Duodenal mucosa (tissue), 2 donors: ENCODE data around the gene ACKR3.

Experiments
- H3K27ac ChIP-seq: one replicate; pipeline ENCODE4 v1.7.0; 2013; ENCODE audit warnings: low read depth, low read length
- H3K27me3 ChIP-seq, 2 donors: one replicate each; pipeline ENCODE4 v1.7.0; 2013; ENCODE audit warnings: low read length in 2 of 2, control low read depth in 1 of 2; ENCODE audit not compliant: insufficient read depth in 2 of 2, control insufficient read depth in 1 of 2
- H3K36me3 ChIP-seq, 2 donors: one replicate each; pipeline ENCODE4 v1.7.0; 2013; ENCODE audit warnings: low read length in 2 of 2, control low read depth in 1 of 2; ENCODE audit not compliant: insufficient read depth in 2 of 2, control insufficient read depth in 1 of 2
- H3K4me1 ChIP-seq, 2 donors: one replicate each; pipeline ENCODE4 v1.7.0; 2013; ENCODE audit warnings: low read length in 2 of 2, control low read depth in 1 of 2; ENCODE audit not compliant: insufficient read depth in 2 of 2, control insufficient read depth in 1 of 2
- H3K4me3 ChIP-seq, 2 donors: one replicate each; pipeline ENCODE4 v1.7.0; 2013; ENCODE audit warnings: low read length in 2 of 2, low read depth in 1 of 2
- H3K9ac ChIP-seq, 2 donors: one replicate each; pipeline ENCODE4 v1.7.0; 2013; ENCODE audit warnings: low read length in 2 of 2, low read depth in 1 of 2
- H3K9me3 ChIP-seq, 2 donors: one replicate each; pipeline ENCODE4 v1.7.0; 2013; ENCODE audit warnings: low read length in 2 of 2, control low read depth in 1 of 2; ENCODE audit not compliant: control insufficient read depth in 1 of 2

Gene ACKR3

DNA sequence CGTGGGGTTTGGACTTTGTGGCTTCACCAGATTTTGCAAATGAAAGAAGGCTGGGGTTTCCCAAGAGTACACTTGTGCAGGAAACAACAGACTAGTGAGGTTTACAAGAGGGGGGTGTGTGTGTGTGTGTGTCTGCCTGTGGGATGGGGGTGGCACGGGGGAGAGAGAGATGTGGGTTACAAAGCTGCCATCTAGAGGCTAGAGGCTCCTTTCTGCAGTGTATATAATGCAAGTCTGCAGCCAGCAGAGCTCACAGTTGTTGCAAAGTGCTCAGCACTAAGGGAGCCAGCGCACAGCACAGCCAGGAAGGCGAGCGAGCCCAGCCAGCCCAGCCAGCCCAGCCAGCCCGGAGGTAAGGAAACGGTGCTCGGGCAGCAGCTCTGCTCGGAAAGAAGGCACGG, at the start of gene ACKR3:
Gene ACKR3, plus strand, starts transcription at position 253 of the 401 bp plus-strand sequence. CDS start 10,641 bp downstream, outside the sequence.
- peak within 1 kb of the TSS; percentile 36 for H3K9ac ChIP-seq
- peak within 1 kb of the TSS; percentile 60 to 65 for H3K4me3 ChIP-seq
- peaks cover 30 to 50% of the 10 kb centered on the region in 2 donors for H3K4me1 ChIP-seq
- no peaks in the 10 kb centered on the region for H3K36me3 ChIP-seq
- H3K9me3 ChIP-seq, result no peaks in the 10 kb centered on the region
- no peaks in the 10 kb centered on the region for H3K27me3 ChIP-seq
- peak within 1 kb of the TSS; percentile 48 for H3K27ac ChIP-seq

DNA sequence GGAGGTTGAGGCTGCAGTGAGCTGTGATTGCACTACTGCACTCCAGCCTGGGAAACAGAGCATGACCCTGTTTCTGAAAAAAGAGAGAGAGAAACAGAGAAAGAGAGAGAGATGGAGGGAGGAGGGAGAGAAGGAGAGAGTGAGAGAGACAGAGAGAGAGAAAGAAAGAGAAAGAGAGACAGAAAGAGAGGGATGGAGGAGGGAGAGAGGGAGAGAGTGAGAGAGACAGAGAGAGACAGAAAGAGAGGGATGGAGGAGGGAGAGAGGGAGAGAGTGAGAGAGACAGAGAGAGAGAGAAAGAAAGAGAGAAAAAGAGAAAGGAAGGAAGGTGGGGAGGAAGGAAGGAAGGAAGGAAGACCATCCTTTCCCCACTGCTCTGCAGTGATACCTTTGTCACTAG, 48.1 kb upstream of the ACKR3 start:
- Histone ChIP-seq H3K36me3 (no peaks in the 10 kb centered on the region), H3K9me3 (no peaks in the 10 kb centered on the region), H3K9ac (no peak overlapping the region), H3K4me3 (no peak overlapping the region), H3K27ac (no peak overlapping the region), H3K27me3 (no peaks in the 10 kb centered on the region), H3K4me1 (no peaks in the 10 kb centered on the region)

DNA sequence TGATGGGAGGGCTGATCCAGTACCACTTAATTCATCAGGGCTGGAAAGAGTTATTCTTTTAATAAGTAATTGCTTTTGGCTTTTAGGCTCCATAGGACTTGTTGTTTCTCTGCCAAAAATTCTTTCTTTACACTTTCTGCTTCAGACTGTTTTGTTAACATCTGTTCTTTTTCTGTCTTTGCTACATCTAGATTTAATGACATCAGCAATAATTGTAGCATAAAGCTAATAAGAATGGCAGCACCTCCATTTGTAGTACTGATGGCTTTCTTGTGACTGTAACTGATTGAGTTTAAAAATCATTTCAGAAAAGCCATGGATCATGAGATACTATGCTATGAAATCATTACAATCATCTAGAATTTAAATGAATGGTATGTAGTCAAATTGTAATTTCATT, 46.4 kb upstream of the ACKR3 start:
- no peak overlapping the region for H3K9ac ChIP-seq
- H3K27ac ChIP-seq, result no peak overlapping the region
- H3K4me1 ChIP-seq, result no peaks in the 10 kb centered on the region

DNA sequence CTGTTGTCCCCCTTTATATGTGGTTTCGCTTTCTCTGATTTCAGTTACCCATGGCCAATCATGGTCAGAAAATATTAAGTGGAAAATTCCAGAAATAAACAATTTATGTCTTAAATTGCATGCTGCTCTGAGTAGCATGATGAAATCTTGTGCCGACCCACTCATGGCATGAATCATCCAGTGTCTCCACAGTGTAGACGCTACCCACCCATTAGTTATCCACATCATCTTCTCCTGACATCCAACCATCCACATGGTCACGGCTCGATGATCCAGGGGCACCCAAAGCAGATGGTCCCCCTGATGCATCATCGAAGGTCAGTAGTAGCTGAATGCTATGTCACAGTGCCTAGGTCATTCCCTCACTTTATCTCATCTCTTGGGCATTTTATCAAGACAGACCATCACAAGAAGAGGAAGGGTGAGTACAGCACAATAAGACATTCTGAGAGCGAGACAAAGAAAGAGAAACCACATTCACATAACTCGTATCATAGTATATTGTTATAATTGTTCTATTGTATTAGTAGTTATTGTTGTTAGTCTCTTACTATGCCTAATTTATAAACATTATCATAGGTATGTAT, 44.1 kb upstream of the ACKR3 start:
- H3K27ac ChIP-seq, result no peak overlapping the region
- H3K4me3 ChIP-seq, result no peak overlapping the region
- H3K4me1 ChIP-seq, result no peaks in the 10 kb centered on the region
- H3K36me3 ChIP-seq, result no peaks in the 10 kb centered on the region
- H3K27me3 ChIP-seq, result no peaks in the 10 kb centered on the region
- no peak overlapping the region for H3K9ac ChIP-seq
- H3K9me3 ChIP-seq, result no peaks in the 10 kb centered on the region

More for the DNA sequence above, 46.4 kb upstream of the ACKR3 start:
- Histone ChIP-seq H3K36me3 (no peaks in the 10 kb centered on the region), H3K4me3 (no peak overlapping the region), H3K27me3 (no peaks in the 10 kb centered on the region), H3K9me3 (no peaks in the 10 kb centered on the region)

DNA sequence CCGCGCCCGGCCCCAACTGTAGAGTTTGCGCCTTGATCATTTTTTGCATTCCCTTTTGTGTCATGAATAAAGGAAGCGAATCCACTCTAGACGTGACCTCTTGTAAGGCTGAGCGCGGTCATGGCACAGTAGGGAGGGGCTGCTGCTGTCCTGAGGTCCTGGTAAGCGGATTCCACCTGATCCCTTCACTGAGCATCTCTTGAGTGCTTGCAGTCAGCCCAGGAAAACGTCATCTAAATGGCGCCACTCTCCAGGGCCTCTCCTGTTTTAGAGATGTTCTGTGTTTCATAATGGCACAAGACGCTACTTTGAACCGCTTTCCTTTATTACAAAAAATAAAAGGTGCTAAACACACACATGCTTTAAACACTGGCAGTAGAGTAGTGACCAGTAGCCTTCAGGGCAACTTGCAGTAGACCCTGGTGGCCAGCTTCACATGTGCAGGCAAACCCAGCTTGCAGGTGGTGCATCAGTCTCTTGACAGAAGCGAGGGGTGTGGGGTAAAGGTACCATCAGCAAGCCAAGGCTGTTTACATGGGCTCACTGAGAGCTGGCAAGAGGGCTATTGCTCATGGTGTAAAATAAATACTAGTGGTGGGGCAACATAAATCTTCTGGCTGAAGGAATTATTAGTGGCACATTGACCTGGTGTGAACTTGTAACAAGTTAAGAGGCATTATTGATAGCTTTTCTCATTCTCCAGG, 43.0 kb upstream of the ACKR3 start:
- Histone ChIP-seq H3K9ac (no peak overlapping the region), H3K27me3 (no peaks in the 10 kb centered on the region), H3K4me1 (no peaks in the 10 kb centered on the region), H3K27ac (no peak overlapping the region), H3K4me3 (no peak overlapping the region), H3K9me3 (no peaks in the 10 kb centered on the region), H3K36me3 (no peaks in the 10 kb centered on the region)

DNA sequence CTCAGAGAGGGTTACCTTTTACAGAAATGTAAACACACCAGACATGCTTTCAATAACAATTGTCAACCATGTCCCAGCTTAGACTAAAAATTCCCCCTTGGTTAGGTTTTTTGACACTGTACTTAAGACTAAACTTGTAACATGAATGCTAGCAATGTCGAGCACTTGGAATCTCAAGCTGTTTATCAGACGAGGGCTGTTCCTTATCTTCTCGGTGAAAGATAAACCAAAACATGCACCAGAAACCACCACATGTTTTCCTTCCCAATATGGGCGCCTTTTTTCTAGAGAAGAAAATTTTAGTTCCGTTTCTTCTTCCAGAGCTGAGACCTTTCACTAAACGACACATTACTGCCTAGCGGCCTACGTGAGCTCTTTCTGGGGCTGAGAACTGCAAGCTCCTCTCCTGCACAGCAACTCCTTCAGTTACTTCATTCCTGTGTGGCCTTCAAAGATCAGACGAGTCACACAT, 42.4 kb upstream of the ACKR3 start:
- Histone ChIP-seq H3K4me1 (no peaks in the 10 kb centered on the region), H3K27ac (no peak overlapping the region), H3K9ac (no peak overlapping the region), H3K4me3 (no peak overlapping the region), H3K27me3 (no peaks in the 10 kb centered on the region), H3K9me3 (no peaks in the 10 kb centered on the region), H3K36me3 (no peaks in the 10 kb centered on the region)

DNA sequence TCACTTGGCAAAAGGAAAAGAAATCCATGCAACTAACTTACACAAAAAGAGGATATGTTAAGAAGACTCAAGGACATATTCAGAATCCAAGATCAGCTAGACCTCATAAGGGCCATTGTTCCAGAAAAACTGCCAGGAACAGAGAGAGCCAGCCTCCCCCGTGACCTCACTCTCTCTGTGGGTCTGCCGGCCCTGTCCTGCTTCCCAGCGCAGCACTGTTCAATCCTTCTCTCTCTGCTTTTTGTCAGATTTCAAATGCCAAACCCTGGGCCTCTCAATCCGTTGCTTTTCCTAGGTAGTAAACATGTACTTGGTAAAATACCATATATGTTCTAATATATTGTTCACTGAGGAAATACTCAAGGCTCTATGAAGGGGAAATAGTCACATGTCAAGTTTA, 40.0 kb upstream of the ACKR3 start:
- Histone ChIP-seq H3K27me3 (no peaks in the 10 kb centered on the region), H3K27ac (no peak overlapping the region), H3K4me3 (no peak overlapping the region), H3K9ac (no peak overlapping the region), H3K36me3 (no peaks in the 10 kb centered on the region), H3K4me1 (no peaks in the 10 kb centered on the region), H3K9me3 (no peaks in the 10 kb centered on the region)

DNA sequence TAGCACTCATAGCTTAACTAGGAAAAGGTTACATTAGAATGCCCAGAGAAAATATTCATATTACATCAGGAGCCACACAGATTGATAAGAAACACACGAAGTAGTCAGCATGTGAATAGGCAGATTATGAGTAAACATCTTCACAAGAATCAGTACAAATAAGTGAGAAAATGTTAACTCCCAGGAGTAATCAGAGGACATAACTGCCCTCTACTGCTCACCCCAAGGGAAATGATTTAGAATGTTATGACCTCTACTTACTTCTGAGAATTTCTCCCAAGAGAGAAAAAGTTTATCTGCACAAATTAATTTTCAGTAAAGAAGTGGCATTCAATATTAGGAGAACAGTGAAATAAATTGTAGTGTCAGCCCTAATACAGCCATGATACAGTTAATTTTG, 39.1 kb upstream of the ACKR3 start:
- no peak overlapping the region for H3K27ac ChIP-seq
- H3K4me1 ChIP-seq, result no peaks in the 10 kb centered on the region

DNA sequence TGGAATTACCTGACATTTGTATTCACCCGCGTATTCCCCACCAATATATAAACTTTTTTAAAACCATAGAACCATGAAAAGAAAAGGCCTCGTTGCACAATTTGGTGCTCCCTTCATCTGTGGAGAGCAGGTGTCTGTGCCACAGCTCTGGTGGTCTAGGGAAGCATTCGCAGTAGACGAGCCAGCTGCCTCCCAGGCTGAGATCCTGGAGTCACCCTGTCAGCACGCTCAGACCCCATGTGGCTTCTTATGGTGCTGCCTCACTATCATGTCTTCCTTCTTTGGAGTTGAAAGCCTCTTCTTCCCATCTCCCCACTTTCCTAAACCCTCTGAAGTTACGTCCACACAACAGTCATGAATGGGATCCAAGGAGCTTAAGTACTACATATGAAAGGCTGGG, 38.4 kb upstream of the ACKR3 start:
- Histone ChIP-seq H3K4me1 (no peaks in the 10 kb centered on the region), H3K9me3 (no peaks in the 10 kb centered on the region), H3K27ac (no peak overlapping the region), H3K36me3 (no peaks in the 10 kb centered on the region), H3K27me3 (no peaks in the 10 kb centered on the region), H3K9ac (no peak overlapping the region), H3K4me3 (no peak overlapping the region)

More for the DNA sequence above, 39.1 kb upstream of the ACKR3 start:
- H3K36me3 ChIP-seq, result no peaks in the 10 kb centered on the region
- H3K27me3 ChIP-seq, result no peaks in the 10 kb centered on the region
- H3K9ac ChIP-seq, result no peak overlapping the region
- no peak overlapping the region for H3K4me3 ChIP-seq
- H3K9me3 ChIP-seq, result no peaks in the 10 kb centered on the region

DNA sequence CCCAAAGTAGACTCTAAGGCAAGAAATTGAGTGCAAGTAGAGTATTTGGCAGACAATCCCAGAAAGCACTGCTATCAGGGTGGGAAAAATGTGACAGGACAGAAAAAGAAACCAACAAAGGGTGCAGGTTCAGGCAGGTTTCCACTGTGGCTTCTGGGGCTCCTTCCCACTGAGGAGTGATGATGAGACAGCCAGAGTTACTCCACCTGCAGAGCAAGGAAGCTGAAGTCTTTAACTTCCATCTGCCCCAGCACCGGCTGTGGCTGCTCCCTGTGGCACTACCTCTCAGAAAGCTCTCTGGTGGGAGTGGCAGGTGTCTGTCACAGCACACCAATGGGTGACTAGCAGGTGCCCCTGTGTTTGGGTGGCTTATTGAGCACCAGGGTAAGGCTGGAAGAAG, 37.6 kb upstream of the ACKR3 start:
- H3K9ac ChIP-seq, result no peak overlapping the region
- no peaks in the 10 kb centered on the region for H3K27me3 ChIP-seq
- H3K27ac ChIP-seq, result no peak overlapping the region
- H3K9me3 ChIP-seq, result no peaks in the 10 kb centered on the region
- H3K4me3 ChIP-seq, result no peak overlapping the region
- H3K4me1 ChIP-seq, result no peaks in the 10 kb centered on the region
- H3K36me3 ChIP-seq, result no peaks in the 10 kb centered on the region
